HepG2 (cell line): ENCODE data around the gene MRPL39. TPM values are rescaled to one million over a fixed set of nuclear protein-coding genes. Genes with fewer than 3 reads are reported as not detected.
A peak's percentile ranks its signal among the peaks of the same experiment; 100 is the strongest.

ENCODE experiments used
- ATAC-seq: fragments of 200-7000 bp; cut with Tn5 transposase; 3 replicates; pipeline ENCODE4 v1.9.1; 2020; ENCODE audit warnings: mild to moderate bottlenecking, moderate library complexity
- BruUV-seq: library from RNA; stranded (reverse); fragments of 400-500 nt; replicated peaks from 2 replicates; lab custom pipeline; 2021; lab: Mats Ljungman, UMichigan
- CTCF ChIA-PET: fragments of 300-600 bp; formaldehyde crosslinking; extraction: SDS; loops from one replicate; lab custom pipeline; 2021; ENCODE audit warnings: low total read pairs, inconsistent platforms, low intra/inter-chr PET ratio; lab: Yijun Ruan, JAX
- POLR2A ChIA-PET: fragments of 350-600 bp; sonication (Branson Sonifier 250); formaldehyde crosslinking; loops from one replicate; lab custom pipeline; 2020; ENCODE audit warnings: antibody characterized with exemption, inconsistent platforms; lab: Yijun Ruan, JAX
- DNase-seq: peaks from one replicate; pipeline ENCODE4 v3.0.0-alpha.2; 2015; ENCODE audit warnings: low spot score
- FAIRE-seq: peaks from 3 replicates; lab custom pipeline; 2011; peaks lifted over from hg19 to GRCh38; lab: Jason Lieb, UNC
- H2AFZ ChIP-seq: one replicate; pipeline ENCODE4 v1.6.1; 2011; ENCODE audit warnings: low read length, inconsistent platforms
- H3K27ac ChIP-seq: fragments of 300-600 bp; 3 replicates; pipeline ENCODE4 v1.8.0; 2011; ENCODE audit warnings: mixed run types, mild to moderate bottlenecking, mixed read lengths, low read length, inconsistent platforms; ENCODE audit not compliant: insufficient read depth; ENCODE audit errors: extremely low read length
- H3K27me3 ChIP-seq, 2 experiments: fragments of 200-600 bp in 1 of 2; 2 replicates in 1 of 2; 3 replicates in 1 of 2; pipeline versions ENCODE4 v1.6.0 to v1.8.0; 2011; ENCODE audit warnings: low read length in 2 of 2, mild to moderate bottlenecking in 2 of 2, moderate library complexity in 2 of 2, inconsistent platforms in 1 of 2; ENCODE audit not compliant: insufficient read depth in 2 of 2, control insufficient read depth in 1 of 2
- H3K36me3 ChIP-seq, 2 experiments: fragments of 200-600 bp in 1 of 2; replicated peaks in 1 of 2; 2 replicates in 1 of 2; 3 replicates in 1 of 2; pipeline versions ENCODE4 v1.5.1 to v1.8.0; 2011; ENCODE audit warnings: low read length in 2 of 2, inconsistent platforms in 1 of 2; ENCODE audit not compliant: insufficient read depth in 2 of 2, control insufficient read depth in 1 of 2
- H3K4me1 ChIP-seq: 2 replicates; pipeline ENCODE4 v1.5.1; 2012; ENCODE audit warnings: low read length, inconsistent platforms; ENCODE audit not compliant: insufficient read depth
- H3K4me2 ChIP-seq: 2 replicates; pipeline ENCODE4 v1.6.0; 2011; ENCODE audit warnings: low read depth, low read length, inconsistent platforms
- H3K4me3 ChIP-seq, 3 experiments: fragments of 200-600 bp in 1 of 3; sonication (generic), shearing (Covaris generic) in 1 of 3; replicated peaks in 1 of 3; 2 replicates each; pipeline ENCODE4 v1.5.1; 2011 to 2016; ENCODE audit warnings: low read length in 3 of 3, inconsistent platforms in 2 of 3, low read depth in 2 of 3, mild to moderate bottlenecking in 2 of 3, control low read depth in 1 of 3, mixed read lengths in 1 of 3; ENCODE audit not compliant: insufficient read depth in 1 of 3
- H3K79me2 ChIP-seq: one replicate; pipeline ENCODE4 v1.6.1; 2011; ENCODE audit warnings: low read length, inconsistent platforms; ENCODE audit not compliant: insufficient read depth
- H3K9ac ChIP-seq: 2 replicates; pipeline ENCODE4 v1.6.0; 2011; ENCODE audit warnings: mild to moderate bottlenecking, low read depth, low read length, inconsistent platforms; ENCODE audit not compliant: insufficient read depth
- H3K9me3 ChIP-seq: 2 replicates; pipeline ENCODE4 v1.5.1; 2012; ENCODE audit warnings: mild to moderate bottlenecking, low read length
- H4K20me1 ChIP-seq: 2 replicates; pipeline ENCODE4 v1.6.0; 2011; ENCODE audit warnings: inconsistent platforms, mild to moderate bottlenecking, low read length, moderate library complexity; ENCODE audit not compliant: insufficient read depth
- CCDC6 ChIP-seq: sonication (generic); formaldehyde crosslinking; IDR thresholded peaks from 2 replicates; pipeline ENCODE4 v1.8.1; 2022; ENCODE audit warnings: mild to moderate bottlenecking, missing genetic modification reagents, moderate library complexity
- CEBPG ChIP-seq: IDR thresholded peaks from 2 replicates; pipeline ENCODE4 v1.6.1; 2016
- ELF4 ChIP-seq: sonication (generic); formaldehyde crosslinking; IDR thresholded peaks from 2 replicates; pipeline ENCODE4 v1.5.0; 2020; ENCODE audit warnings: missing genetic modification reagents, mild to moderate bottlenecking, moderate library complexity, borderline replicate concordance
- FOXP1 ChIP-seq, 2 experiments: fragments of 450-650 bp in 1 of 2; IDR thresholded peaks; 2 replicates each; pipeline ENCODE4 v1.6.1; 2017 to 2018; ENCODE audit warnings: antibody characterized with exemption in 1 of 2
- FUBP1 ChIP-seq: sonication (generic); formaldehyde crosslinking; IDR thresholded peaks from 2 replicates; pipeline ENCODE4 v1.5.1; 2020; ENCODE audit warnings: missing genetic modification reagents, mild to moderate bottlenecking, borderline replicate concordance
- GATAD1 ChIP-seq: IDR thresholded peaks from 2 replicates; pipeline ENCODE4 v1.6.1; 2016; ENCODE audit warnings: missing genetic modification reagents, missing compliant biosample characterization
- HNRNPL ChIP-seq: fragments of 200-400 bp; formaldehyde crosslinking; IDR thresholded peaks from 2 replicates; pipeline ENCODE4 v1.6.1; 2017; ENCODE audit warnings: mild to moderate bottlenecking, low read depth, low read length
- PAXIP1 ChIP-seq: sonication (generic); formaldehyde crosslinking; conservative IDR thresholded peaks from 2 replicates; pipeline ENCODE4 v1.4.0; 2020; ENCODE audit warnings: mild to moderate bottlenecking, missing genetic modification reagents, moderate library complexity
- SCMH1 ChIP-seq: sonication (generic); formaldehyde crosslinking; IDR thresholded peaks from 2 replicates; pipeline ENCODE4 v1.9.0; 2021; ENCODE audit warnings: missing genetic modification reagents, mild to moderate bottlenecking, borderline replicate concordance
- YEATS4 ChIP-seq: sonication (generic); formaldehyde crosslinking; IDR thresholded peaks from 2 replicates; pipeline ENCODE4 v1.4.0; 2020; ENCODE audit warnings: missing genetic modification reagents, borderline replicate concordance
- ZBTB44 ChIP-seq: sonication (generic); formaldehyde crosslinking; IDR thresholded peaks from 2 replicates; pipeline ENCODE4 v1.4.0; 2020; ENCODE audit warnings: missing genetic modification reagents
- ZNF431 ChIP-seq: sonication (generic); formaldehyde crosslinking; IDR thresholded peaks from 2 replicates; pipeline ENCODE4 v1.9.0; 2022; ENCODE audit warnings: missing genetic modification reagents, low read depth, mild to moderate bottlenecking, borderline replicate concordance
- ZNF576 ChIP-seq: sonication (generic); formaldehyde crosslinking; IDR thresholded peaks from 2 replicates; pipeline ENCODE4 v1.4.0; 2020; ENCODE audit warnings: mild to moderate bottlenecking, missing genetic modification reagents
- ZNF775 ChIP-seq: sonication (generic); formaldehyde crosslinking; IDR thresholded peaks from 2 replicates; pipeline ENCODE4 v1.4.0; 2020; ENCODE audit warnings: missing genetic modification reagents, mild to moderate bottlenecking, moderate library complexity, borderline replicate concordance
- ZNF777 ChIP-seq: sonication (generic); formaldehyde crosslinking; IDR thresholded peaks from 2 replicates; pipeline ENCODE4 v1.4.0; 2020; ENCODE audit warnings: missing genetic modification reagents
- ZNF784 ChIP-seq: sonication (generic); formaldehyde crosslinking; IDR thresholded peaks from 2 replicates; pipeline ENCODE4 v1.5.1; 2020; ENCODE audit warnings: missing genetic modification reagents, mild to moderate bottlenecking, borderline replicate concordance
- WGBS: methylation state at CpG from one replicate; pipeline ENCODE4 v1.1.6; 2017; ENCODE audit warnings: low lambda C conversion rate; 5-methylcytosine and 5-hydroxymethylcytosine counted together
- in situ Hi-C: cut with HindIII; loops from 2 replicates; pipeline ENCODE4 v1.10.0; 2017; ENCODE audit warnings: low pct_unique_long_range_greater_than_20kb; ENCODE audit not compliant: extremely low pct_ligation_motif_present
- intact Hi-C: fragments of 100-400 bp; cut with micrococcal nuclease; formaldehyde crosslinking; loops from one replicate; pipeline ENCODE4 v1.10.0; 2022; ENCODE audit not compliant: unreplicated experiment
- polyA plus RNA-seq, 8 experiments: library from polyadenylated mRNA; depleted of rRNA in 3 of 8; stranded (reverse) in 7 of 8; unstranded in 1 of 8; fragments of >200 nt; fragmentation: Illumina TruSeq in 4 of 8; extraction: Trizol in 4 of 8; gene quantifications; 2 replicates each; pipeline versions ENCODE4 v1.2.1 to v1.2.3, GENCODE V29; 2011 to 2016; ENCODE audit warnings: low read depth in 4 of 8, missing spikeins in 1 of 8, mixed read lengths in 1 of 8; ENCODE audit not compliant: insufficient read depth in 1 of 8
- total RNA-seq, 5 experiments: library from RNA; depleted of rRNA; stranded (reverse); fragments of >200 nt; fragmentation: Illumina TruSeq; extraction: Trizol; gene quantifications; 2 replicates each; pipeline ENCODE4 v1.2.3, GENCODE V29; 2016; ENCODE audit warnings: low read depth in 1 of 5

The MRPL39 gene
- total and polyA plus RNA-seq, 2 of the 13 experiments (the other 11 are each of a cell fraction or from before 2014, with no cell fraction given), result 29.1 to 91.2 TPM

- TF ChIP-seq FOXP1 (IDR thresholded peaks at IDR 0.05) (no peak), FOXP1 (CRISPR knock-in tag; IDR thresholded peaks at IDR 0.05) (peak; percentile 30; the same call in 1 of the 2 replicates), ZNF775 (CRISPR knock-in tag) (no peak), HNRNPL (no peak), CEBPG (CRISPR knock-in tag) (peak; percentile 23; the same call in 1 of the 2 replicates), YEATS4 (no peak), ELF4 (CRISPR knock-in tag) (no peak), PAXIP1 (0 out of 2 replicates have a peak, but pooled peaks have one; percentile 25)
Measured at GRCh38 chr21:25552856-25553255, 54.4 kb downstream of the MRPL39 start (continued).

GRCh38 chr21:25551569-25551968 is 55.7 kb downstream of the MRPL39 start:
- no TSS peak for BruUV-seq
- 95% methylated on average over 1 of the region's 1 CpG for WGBS
- no peak overlapping the region for H2AFZ ChIP-seq
- no peaks in the 10 kb centered on the region for H3K79me2 ChIP-seq
- no peak for FAIRE-seq
- no peaks in the 10 kb centered on the region for H3K36me3 ChIP-seq
- no peak overlapping the region for H3K9ac ChIP-seq
- H3K4me1 ChIP-seq, result peaks cover 16% of the 10 kb centered on the region
- in situ Hi-C loops (no loop called here), intact Hi-C loops (no loop called here)
- no peak for ATAC-seq
- H3K4me2 ChIP-seq, result no peak overlapping the region
- H3K9me3 ChIP-seq, result no peaks in the 10 kb centered on the region
- DNase-seq, result no peak
- H3K27ac ChIP-seq, result no peak overlapping the region
- no peaks in the 10 kb centered on the region for H4K20me1 ChIP-seq
- POLR2A ChIA-PET, result no interaction called here
- no peaks in the 10 kb centered on the region for H3K27me3 ChIP-seq
- CTCF ChIA-PET, result no interaction called here
- H3K4me3 ChIP-seq, result no peak overlapping the region
- TF ChIP-seq FUBP1 (CRISPR knock-in tag), result no peak
- TF ChIP-seq ZNF431 (CRISPR knock-in tag), result no peak
- TF ChIP-seq ZBTB44, result no peak
- TF ChIP-seq GATAD1 (CRISPR knock-in tag), result no peak
- TF ChIP-seq ZNF784 (CRISPR knock-in tag), result no peak
- TF ChIP-seq SCMH1, result no peak
- no peak for TF ChIP-seq CCDC6 (CRISPR knock-in tag)
- TF ChIP-seq ZNF777 (CRISPR knock-in tag), result no peak
- no peak for TF ChIP-seq ZNF576 (CRISPR knock-in tag)
